K562 (cell line): ENCODE data around the gene KYAT1. TPM values are rescaled to one million over a fixed set of nuclear protein-coding genes. Genes with fewer than 3 reads are reported as not detected.

Experiments
- GTF2F1 ChIP-seq: IDR thresholded peaks from 2 replicates; pipeline ENCODE4 v1.6.1; 2011; ENCODE audit warnings: low read depth, low read length, improper control_type of control experiment
- SMAD2 ChIP-seq: fragments of 150-350 bp; IDR thresholded peaks from 2 replicates; pipeline ENCODE4 v1.6.1; 2014; ENCODE audit warnings: low read depth, mild to moderate bottlenecking, low read length
- SMAD3 ChIP-seq: fragments of 450-650 bp; formaldehyde crosslinking; conservative IDR thresholded peaks from 2 replicates; pipeline ENCODE4 v1.4.0; 2020; ENCODE audit warnings: mild to moderate bottlenecking
- SRF ChIP-seq, 2 experiments: fragments of 250-450, 450-650 bp in 1 of 2; sonication (Bioruptor Pico) in 1 of 2; sonication (generic) in 1 of 2; formaldehyde crosslinking; IDR thresholded peaks; 2 replicates each; pipeline versions ENCODE4 v1.5.0 to v1.5.1; 2020 to 2022; ENCODE audit warnings: mild to moderate bottlenecking in 1 of 2, missing genetic modification reagents in 1 of 2
- TAF15 ChIP-seq: fragments of 200-400 bp; formaldehyde crosslinking; IDR thresholded peaks from 2 replicates; pipeline ENCODE4 v1.6.1; 2017; ENCODE audit warnings: mild to moderate bottlenecking, low read depth, low read length, moderate library complexity
- TCF7 ChIP-seq: sonication (generic); IDR thresholded peaks from 2 replicates; pipeline ENCODE4 v1.6.1; 2016; ENCODE audit warnings: antibody characterized with exemption, borderline replicate concordance
- XRCC4 ChIP-seq: IDR thresholded peaks from one replicate; pipeline ENCODE4 v1.6.1; 2011; ENCODE audit not compliant: insufficient read depth, insufficient read length; ENCODE audit errors: extremely low read depth
- ZNF174 ChIP-seq: fragments of 250-450 bp; sonication (Bioruptor Pico); IDR thresholded peaks from 2 replicates; pipeline ENCODE4 v1.4.0; 2020; ENCODE audit warnings: mild to moderate bottlenecking
- ZNF583 ChIP-seq: fragments of 250-450 bp; sonication (Bioruptor Pico); IDR thresholded peaks from 2 replicates; pipeline ENCODE4 v1.4.0; 2020
- ZNF79 ChIP-seq: fragments of 250-450 bp; sonication (Bioruptor Pico); IDR thresholded peaks from 2 replicates; pipeline ENCODE4 v1.4.0; 2020; ENCODE audit warnings: low read depth, mild to moderate bottlenecking, moderate library complexity
- ZSCAN32 ChIP-seq: fragments of 450-650 bp; formaldehyde crosslinking; IDR thresholded peaks from 2 replicates; pipeline ENCODE4 v1.4.0; 2020; ENCODE audit warnings: mild to moderate bottlenecking, moderate library complexity
- polyA plus RNA-seq, 8 experiments: library from polyadenylated mRNA; depleted of rRNA in 4 of 8; stranded (reverse) in 5 of 8; unstranded in 3 of 8; fragments of >200 nt; fragmentation: Nextera tagmentation in 2 of 8; fragmentation: Illumina TruSeq in 1 of 8; extraction: Ambion mirVana in 2 of 8; extraction: Trizol in 1 of 8; gene quantifications; 2 replicates each; pipeline versions ENCODE4 v1.2.1 to v1.2.3, GENCODE V29; 2011 to 2014; ENCODE audit warnings: inconsistent platforms in 1 of 8, missing spikeins in 1 of 8
- total RNA-seq, 7 experiments: library from RNA; depleted of rRNA in 6 of 7; stranded (reverse); fragments of >200 nt in 6 of 7; fragmentation: Illumina TruSeq in 2 of 7; extraction: Trizol in 2 of 7; gene quantifications; 2 replicates each; pipeline versions ENCODE4 v1.2.1 to v1.2.3, GENCODE V29; 2011 to 2021; ENCODE audit warnings: low replicate concordance in 1 of 7
- TF ChIP-seq, protein P1 (sequence below), 3 experiments: fragments of 200-800 bp in 1 of 3; sonication (Bioruptor generic) in 1 of 3; sonication (generic) in 1 of 3; formaldehyde crosslinking in 1 of 3; IDR thresholded peaks; 2 replicates each; pipeline versions ENCODE4 v1.6.1 to v1.8.0; 2016 to 2022; ENCODE audit warnings: mild to moderate bottlenecking in 2 of 3, missing compliant biosample characterization in 2 of 3, missing genetic modification characterization in 2 of 3, missing genetic modification reagents in 1 of 3
- TF ChIP-seq, protein P2 (sequence below): fragments of 200-600 bp; sonication (generic); IDR thresholded peaks from one replicate; pipeline ENCODE4 v1.6.1; 2012; ENCODE audit warnings: mild to moderate bottlenecking, low read depth, low read length, inconsistent platforms

The KYAT1 gene
- total and polyA plus RNA-seq, 9 of the 15 experiments (the other 6 are each of a cell fraction or from before 2014, with no cell fraction given), result 6.4 to 16.8 (median 11.1) TPM

DNA sequence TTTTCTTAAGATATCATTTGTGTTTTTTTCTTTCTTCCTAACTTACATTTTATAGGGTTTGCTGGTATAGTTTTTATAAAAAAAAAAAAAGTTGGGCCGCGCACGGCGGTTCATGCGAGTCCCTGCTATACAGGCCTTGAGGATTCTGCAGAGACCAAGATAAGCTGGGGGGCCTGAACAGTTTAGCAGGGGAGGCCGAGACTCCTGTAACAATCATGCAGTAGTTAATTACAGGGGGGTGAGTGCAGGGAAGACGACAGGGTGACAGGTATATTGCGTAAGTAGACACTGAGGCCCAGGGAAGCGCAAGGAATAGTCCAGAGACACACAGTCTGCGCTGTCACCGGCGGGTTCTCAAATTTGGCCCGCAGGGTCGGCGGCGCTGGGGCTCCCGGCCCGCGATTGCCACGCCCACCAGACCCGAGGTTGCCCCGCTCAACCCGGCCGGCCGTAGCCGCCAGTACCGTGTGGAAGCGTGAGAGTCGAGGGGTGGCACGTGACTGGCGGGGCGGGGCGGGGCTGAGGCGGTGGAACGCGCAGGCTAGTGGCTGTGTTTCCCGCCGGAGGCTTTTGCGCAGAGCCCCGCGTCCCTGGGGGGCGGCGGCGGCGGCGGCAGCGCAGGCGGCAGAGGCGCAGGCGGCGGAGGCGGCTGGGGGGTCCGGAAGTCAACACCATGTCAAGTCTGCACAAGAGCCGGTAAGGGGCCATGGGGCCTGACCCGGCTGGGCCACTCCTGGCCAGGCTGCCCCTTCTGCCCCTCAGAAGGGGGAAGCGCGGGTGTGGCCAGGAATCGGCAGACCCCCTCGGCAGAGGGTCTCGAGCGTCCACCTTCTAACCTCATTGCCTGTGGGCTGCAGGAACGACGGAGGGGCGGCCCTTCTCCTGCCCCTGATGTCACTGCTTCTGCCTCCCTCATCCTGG lies 94.8 kb downstream of the KYAT1 start, which contains the start of gene TBC1D13 (continued):
- TF ChIP-seq, protein P1, sequence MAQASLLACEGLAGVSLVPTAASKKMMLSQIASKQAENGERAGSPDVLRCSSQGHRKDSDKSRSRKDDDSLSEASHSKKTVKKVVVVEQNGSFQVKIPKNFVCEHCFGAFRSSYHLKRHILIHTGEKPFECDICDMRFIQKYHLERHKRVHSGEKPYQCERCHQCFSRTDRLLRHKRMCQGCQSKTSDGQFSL (CRISPR knock-in tag; IDR thresholded peaks at IDR 0.05), result peak; percentile 90
- TF ChIP-seq, protein P1 (tag; IDR thresholded peaks at IDR 0.05), result peak in 1 of 2 experiments; percentile 62; a peak in 1 of 4 replicates
- no peak for TF ChIP-seq SMAD2
- no peak for TF ChIP-seq ZNF174 (CRISPR knock-in tag)
- TF ChIP-seq ZNF583 (CRISPR knock-in tag), result no peak
- TF ChIP-seq TAF15, result no peak
- no peak for TF ChIP-seq SMAD3
- TF ChIP-seq ZSCAN32 (CRISPR knock-in tag), result no peak
- TF ChIP-seq, protein P2, sequence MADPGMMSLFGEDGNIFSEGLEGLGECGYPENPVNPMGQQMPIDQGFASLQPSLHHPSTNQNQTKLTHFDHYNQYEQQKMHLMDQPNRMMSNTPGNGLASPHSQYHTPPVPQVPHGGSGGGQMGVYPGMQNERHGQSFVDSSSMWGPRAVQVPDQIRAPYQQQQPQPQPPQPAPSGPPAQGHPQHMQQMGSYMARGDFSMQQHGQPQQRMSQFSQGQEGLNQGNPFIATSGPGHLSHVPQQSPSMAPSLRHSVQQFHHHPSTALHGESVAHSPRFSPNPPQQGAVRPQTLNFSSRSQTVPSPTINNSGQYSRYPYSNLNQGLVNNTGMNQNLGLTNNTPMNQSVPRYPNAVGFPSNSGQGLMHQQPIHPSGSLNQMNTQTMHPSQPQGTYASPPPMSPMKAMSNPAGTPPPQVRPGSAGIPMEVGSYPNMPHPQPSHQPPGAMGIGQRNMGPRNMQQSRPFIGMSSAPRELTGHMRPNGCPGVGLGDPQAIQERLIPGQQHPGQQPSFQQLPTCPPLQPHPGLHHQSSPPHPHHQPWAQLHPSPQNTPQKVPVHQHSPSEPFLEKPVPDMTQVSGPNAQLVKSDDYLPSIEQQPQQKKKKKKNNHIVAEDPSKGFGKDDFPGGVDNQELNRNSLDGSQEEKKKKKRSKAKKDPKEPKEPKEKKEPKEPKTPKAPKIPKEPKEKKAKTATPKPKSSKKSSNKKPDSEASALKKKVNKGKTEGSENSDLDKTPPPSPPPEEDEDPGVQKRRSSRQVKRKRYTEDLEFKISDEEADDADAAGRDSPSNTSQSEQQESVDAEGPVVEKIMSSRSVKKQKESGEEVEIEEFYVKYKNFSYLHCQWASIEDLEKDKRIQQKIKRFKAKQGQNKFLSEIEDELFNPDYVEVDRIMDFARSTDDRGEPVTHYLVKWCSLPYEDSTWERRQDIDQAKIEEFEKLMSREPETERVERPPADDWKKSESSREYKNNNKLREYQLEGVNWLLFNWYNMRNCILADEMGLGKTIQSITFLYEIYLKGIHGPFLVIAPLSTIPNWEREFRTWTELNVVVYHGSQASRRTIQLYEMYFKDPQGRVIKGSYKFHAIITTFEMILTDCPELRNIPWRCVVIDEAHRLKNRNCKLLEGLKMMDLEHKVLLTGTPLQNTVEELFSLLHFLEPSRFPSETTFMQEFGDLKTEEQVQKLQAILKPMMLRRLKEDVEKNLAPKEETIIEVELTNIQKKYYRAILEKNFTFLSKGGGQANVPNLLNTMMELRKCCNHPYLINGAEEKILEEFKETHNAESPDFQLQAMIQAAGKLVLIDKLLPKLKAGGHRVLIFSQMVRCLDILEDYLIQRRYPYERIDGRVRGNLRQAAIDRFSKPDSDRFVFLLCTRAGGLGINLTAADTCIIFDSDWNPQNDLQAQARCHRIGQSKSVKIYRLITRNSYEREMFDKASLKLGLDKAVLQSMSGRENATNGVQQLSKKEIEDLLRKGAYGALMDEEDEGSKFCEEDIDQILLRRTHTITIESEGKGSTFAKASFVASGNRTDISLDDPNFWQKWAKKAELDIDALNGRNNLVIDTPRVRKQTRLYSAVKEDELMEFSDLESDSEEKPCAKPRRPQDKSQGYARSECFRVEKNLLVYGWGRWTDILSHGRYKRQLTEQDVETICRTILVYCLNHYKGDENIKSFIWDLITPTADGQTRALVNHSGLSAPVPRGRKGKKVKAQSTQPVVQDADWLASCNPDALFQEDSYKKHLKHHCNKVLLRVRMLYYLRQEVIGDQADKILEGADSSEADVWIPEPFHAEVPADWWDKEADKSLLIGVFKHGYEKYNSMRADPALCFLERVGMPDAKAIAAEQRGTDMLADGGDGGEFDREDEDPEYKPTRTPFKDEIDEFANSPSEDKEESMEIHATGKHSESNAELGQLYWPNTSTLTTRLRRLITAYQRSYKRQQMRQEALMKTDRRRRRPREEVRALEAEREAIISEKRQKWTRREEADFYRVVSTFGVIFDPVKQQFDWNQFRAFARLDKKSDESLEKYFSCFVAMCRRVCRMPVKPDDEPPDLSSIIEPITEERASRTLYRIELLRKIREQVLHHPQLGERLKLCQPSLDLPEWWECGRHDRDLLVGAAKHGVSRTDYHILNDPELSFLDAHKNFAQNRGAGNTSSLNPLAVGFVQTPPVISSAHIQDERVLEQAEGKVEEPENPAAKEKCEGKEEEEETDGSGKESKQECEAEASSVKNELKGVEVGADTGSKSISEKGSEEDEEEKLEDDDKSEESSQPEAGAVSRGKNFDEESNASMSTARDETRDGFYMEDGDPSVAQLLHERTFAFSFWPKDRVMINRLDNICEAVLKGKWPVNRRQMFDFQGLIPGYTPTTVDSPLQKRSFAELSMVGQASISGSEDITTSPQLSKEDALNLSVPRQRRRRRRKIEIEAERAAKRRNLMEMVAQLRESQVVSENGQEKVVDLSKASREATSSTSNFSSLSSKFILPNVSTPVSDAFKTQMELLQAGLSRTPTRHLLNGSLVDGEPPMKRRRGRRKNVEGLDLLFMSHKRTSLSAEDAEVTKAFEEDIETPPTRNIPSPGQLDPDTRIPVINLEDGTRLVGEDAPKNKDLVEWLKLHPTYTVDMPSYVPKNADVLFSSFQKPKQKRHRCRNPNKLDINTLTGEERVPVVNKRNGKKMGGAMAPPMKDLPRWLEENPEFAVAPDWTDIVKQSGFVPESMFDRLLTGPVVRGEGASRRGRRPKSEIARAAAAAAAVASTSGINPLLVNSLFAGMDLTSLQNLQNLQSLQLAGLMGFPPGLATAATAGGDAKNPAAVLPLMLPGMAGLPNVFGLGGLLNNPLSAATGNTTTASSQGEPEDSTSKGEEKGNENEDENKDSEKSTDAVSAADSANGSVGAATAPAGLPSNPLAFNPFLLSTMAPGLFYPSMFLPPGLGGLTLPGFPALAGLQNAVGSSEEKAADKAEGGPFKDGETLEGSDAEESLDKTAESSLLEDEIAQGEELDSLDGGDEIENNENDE, result no peak
- peak; percentile 81; the same call in 1 of the 2 replicates for TF ChIP-seq TCF7
- no peak for TF ChIP-seq XRCC4
- no peak for TF ChIP-seq ZNF79 (CRISPR knock-in tag)
- TF ChIP-seq SRF (CRISPR knock-in tag; IDR thresholded peaks at IDR 0.05), result peak in 1 of 2 experiments; percentile 68; a peak in 2 of 4 replicates
- TF ChIP-seq GTF2F1, result no peak
